Mammary epithelial cell (primary cell): Measurements from ENCODE around the gene GAA.

Source experiments
- EZH2 ChIP-seq: IDR thresholded peaks from 2 replicates; pipeline ENCODE4 v1.6.1; 2012; ENCODE audit warnings: low read length, inconsistent platforms, borderline replicate concordance
- TF ChIP-seq, protein P1 (sequence below), 2 donors: IDR thresholded peaks in 1 of 2; conservative IDR thresholded peaks in 1 of 2; 2 replicates each; pipeline ENCODE4 v1.5.1; 2011 to 2012; ENCODE audit warnings: inconsistent platforms in 2 of 2, low read length in 2 of 2, mild to moderate bottlenecking in 2 of 2, control low read depth in 1 of 2, low read depth in 1 of 2; ENCODE audit not compliant: insufficient read depth in 1 of 2; ENCODE audit errors: extremely low read depth in 1 of 2

DNA sequence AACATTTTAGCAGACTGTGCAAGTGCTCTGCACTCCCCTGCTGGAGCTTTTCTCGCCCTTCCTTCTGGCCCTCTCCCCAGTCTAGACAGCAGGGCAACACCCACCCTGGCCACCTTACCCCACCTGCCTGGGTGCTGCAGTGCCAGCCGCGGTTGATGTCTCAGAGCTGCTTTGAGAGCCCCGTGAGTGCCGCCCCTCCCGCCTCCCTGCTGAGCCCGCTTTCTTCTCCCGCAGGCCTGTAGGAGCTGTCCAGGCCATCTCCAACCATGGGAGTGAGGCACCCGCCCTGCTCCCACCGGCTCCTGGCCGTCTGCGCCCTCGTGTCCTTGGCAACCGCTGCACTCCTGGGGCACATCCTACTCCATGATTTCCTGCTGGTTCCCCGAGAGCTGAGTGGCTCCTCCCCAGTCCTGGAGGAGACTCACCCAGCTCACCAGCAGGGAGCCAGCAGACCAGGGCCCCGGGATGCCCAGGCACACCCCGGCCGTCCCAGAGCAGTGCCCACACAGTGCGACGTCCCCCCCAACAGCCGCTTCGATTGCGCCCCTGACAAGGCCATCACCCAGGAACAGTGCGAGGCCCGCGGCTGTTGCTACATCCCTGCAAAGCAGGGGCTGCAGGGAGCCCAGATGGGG lies 3.1 kb downstream of the GAA start:
- TF ChIP-seq, protein P1, sequence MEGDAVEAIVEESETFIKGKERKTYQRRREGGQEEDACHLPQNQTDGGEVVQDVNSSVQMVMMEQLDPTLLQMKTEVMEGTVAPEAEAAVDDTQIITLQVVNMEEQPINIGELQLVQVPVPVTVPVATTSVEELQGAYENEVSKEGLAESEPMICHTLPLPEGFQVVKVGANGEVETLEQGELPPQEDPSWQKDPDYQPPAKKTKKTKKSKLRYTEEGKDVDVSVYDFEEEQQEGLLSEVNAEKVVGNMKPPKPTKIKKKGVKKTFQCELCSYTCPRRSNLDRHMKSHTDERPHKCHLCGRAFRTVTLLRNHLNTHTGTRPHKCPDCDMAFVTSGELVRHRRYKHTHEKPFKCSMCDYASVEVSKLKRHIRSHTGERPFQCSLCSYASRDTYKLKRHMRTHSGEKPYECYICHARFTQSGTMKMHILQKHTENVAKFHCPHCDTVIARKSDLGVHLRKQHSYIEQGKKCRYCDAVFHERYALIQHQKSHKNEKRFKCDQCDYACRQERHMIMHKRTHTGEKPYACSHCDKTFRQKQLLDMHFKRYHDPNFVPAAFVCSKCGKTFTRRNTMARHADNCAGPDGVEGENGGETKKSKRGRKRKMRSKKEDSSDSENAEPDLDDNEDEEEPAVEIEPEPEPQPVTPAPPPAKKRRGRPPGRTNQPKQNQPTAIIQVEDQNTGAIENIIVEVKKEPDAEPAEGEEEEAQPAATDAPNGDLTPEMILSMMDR (conservative IDR thresholded peaks at IDR 0.05 in 1 of 2, IDR thresholded peaks at IDR 0.05 in 1 of 2; ENCODE audit: extremely low read depth in 1 of 2, insufficient read depth in 1 of 2, low read depth in 1 of 2, low read length in 2 of 2), result no peak
- no peak for TF ChIP-seq EZH2
